Transverse colon (tissue), 4 donors: Measurements from ENCODE around the gene CALML3.

Source experiments
- CTCF ChIP-seq, 5 experiments: fragments of 200-600 bp in 3 of 5; fragments of 450-650 bp in 2 of 5; sonication (generic) in 3 of 5; IDR thresholded peaks; 1 replicate in 2 of 5; 2 replicates in 3 of 5; pipeline ENCODE4 v1.5.1; 2016 to 2017; ENCODE audit warnings: antibody characterized with exemption in 5 of 5, inconsistent platforms in 3 of 5, mild to moderate bottlenecking in 2 of 5, moderate library complexity in 1 of 5
- POLR2A ChIP-seq: fragments of 450-650 bp; IDR thresholded peaks from one replicate; pipeline ENCODE4 v1.6.1; 2016; ENCODE audit warnings: antibody characterized with exemption, mild to moderate bottlenecking, moderate library complexity
- POLR2AphosphoS5 ChIP-seq, 3 donors: sonication (generic); formaldehyde crosslinking; IDR thresholded peaks; one replicate each; pipeline ENCODE4 v1.6.1; 2016; ENCODE audit warnings: antibody characterized with exemption in 3 of 3

GRCh38 chr10:5524641-5525560 is at the start of gene CALML3:
- TF ChIP-seq POLR2A (no peak), POLR2AphosphoS5 (IDR thresholded peaks at IDR 0.05) (no peak), CTCF (IDR thresholded peaks at IDR 0.05) (no peak)
